Stimulated activated naive CD8-positive, alpha-beta T cell treated with anti-CD3 and anti-CD28 coated beads, Interleukin-15, Interleukin-2, amounts not matched to agents 100 U/mL and 50 U/mL, for 24 hours (primary cell): ENCODE results near the gene IL21.

Experiments used
- ATAC-seq: fragments of 150-1000 bp; cut with Tn5 transposase; one replicate; pipeline ENCODE4 v1.10.0; 2021
- DNase-seq: peaks from one replicate; pipeline ENCODE4 v3.0.0; 2021

IL21 gene

GRCh38 chr4:122633211-122633610 is 12.3 kb upstream of the IL21 start:
- DNase-seq (no peak), ATAC-seq (no peak)

DNA sequence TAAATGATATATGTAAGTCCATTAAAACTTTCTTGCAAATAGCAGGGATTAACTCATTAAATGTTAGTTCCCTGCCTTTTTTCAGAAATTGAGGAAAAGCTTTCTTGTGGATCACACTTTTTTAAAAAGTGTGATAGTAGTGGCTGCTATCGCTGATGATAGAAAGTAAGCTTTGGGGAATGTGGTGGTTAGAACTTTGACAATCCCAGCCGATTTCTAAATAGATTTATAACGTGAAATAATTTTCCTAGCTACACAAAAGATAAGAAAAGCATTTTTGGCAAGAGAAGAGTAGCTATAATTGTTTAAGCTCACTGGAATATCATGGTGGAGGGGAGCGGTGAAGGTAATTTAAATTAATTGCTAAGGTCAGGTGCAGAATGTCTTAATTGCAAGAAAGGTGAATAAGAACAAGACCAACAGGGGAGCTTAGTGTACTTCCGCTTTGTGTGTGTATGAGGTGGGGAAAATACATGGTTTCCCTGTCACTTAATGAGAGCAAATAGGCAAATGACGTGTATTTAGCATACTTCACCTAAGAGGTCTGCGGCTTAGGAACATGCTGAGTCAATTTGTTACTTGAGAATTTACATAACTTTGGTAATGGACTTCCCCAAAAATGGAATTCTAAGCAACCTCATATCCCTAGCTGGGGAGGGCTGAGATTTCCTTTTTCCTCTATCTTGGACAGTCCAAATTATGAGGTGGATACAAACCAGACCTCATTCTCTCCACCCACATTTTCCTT is 11.7 kb upstream of the IL21 start:
- no peak for DNase-seq
- ATAC-seq, result peak; percentile 76

GRCh38 chr4:122625156-122625555 is 4.3 kb upstream of the IL21 start:
- no peak for DNase-seq
- no peak for ATAC-seq

GRCh38 chr4:122624205-122624604 is 3.3 kb upstream of the IL21 start:
- ATAC-seq (no peak), DNase-seq (no peak)

DNA sequence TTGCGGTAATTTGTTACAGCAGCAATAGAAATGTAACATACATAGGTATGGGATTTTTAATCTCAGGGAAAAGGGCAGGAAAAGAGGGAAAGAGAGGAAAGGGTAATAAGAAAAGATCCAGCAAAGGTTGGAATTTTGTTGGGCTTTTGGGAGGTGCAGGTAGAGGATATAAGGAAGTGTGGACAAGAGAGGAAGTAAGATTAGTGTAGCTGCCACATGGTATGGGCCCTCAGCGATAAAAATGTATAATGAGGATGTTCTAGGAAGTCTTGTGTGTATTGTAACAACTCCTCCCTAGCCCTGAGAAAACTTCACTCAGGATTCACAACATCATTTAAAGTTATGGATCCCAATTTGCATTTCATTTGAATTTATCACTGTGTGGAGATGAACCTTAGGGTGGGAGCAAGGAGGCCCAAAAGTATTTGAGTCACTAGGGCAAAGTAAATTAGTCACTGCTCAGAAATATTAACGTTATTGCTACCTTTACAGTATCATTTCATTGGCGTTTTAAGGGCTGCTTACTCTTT is 2.8 kb upstream of the IL21 start:
- no peak for DNase-seq
- ATAC-seq, result no peak

- ATAC-seq (no peak), DNase-seq (no peak)
These were observed 1.5 kb upstream of the IL21 start for GRCh38 chr4:122622400-122622799.

GRCh38 chr4:122619611-122620010 is 1.3 kb downstream of the IL21 start:
- DNase-seq, result no peak
- ATAC-seq, result no peak

GRCh38 chr4:122617597-122618593 is 3.0 kb downstream of the IL21 start:
- ATAC-seq, result no peak
- DNase-seq, result no peak

DNA sequence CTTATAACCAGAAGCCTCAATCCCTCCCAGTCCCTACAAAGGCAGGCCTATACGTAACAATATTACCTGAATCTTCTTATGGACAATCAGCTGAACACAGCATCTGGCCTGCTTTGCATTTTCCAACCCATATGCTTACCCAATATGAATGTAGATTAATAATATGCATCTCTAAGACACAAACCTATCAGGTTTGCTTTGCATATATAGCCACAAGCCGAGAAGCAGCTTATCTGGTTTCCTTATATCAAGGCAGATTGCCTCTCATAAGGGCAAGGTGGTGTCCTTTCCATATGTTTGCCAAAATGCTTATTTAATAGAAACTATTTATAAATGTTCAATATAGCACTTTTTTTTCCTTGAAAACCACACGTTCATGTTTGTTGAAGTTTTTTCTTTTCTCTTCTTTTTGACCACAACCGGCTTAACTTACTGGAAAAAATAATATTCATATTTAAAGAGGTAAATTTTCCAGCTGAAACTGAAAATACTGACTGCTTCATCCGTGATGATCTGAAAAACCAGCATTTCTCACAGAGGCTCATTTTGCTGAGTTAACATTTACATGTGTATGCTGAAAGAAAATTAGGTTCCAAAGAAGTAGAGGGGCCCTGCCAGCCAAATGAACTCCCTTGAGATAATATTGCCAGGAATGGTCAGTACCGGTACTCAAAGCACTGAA is 3.8 kb downstream of the IL21 start:
- no peak for DNase-seq
- ATAC-seq, result peak; percentile 43

GRCh38 chr4:122614621-122615020 is 6.2 kb downstream of the IL21 start:
- ATAC-seq (no peak), DNase-seq (no peak)

DNA sequence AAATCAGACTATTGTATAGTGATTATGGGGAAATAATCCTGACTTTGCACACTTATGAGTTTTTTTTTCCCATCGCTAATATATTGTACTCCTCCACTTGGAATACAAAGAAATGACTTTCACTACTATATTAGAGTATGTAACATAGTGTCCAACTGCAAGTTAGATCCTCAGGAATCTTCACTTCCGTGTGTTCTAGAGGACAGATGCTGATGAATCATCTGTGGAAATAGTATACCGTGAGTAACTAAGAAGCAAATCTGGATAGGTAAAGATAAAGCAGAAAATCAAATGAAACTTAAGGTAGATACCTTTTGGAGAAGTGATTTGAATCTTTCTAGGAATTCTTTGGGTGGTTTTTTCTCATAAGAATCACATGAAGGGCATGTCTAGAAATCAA is 8.3 kb downstream of the IL21 start:
- no peak for DNase-seq
- no peak for ATAC-seq

GRCh38 chr4:122606364-122607043 is 14.4 kb downstream of the IL21 start:
- ATAC-seq (no peak), DNase-seq (no peak)

DNA sequence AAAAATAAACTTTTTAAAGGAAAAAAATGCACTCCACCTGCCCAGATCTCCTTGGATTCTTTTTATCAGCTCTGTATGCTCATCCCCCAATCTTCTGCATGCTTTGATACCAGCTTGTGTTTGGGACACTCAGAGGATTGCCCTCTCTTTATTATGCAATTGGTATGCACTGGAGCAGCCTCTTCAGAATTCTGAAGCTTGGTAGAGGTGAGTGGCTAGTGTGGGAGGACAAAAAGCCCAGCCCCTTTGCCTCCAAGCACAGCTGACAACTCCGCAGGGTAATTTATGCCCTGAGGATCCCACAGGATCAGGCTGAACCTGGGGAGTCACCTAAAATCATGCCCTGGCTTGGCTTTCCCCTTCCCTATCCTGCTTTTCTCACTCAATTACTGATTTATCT is 16.7 kb downstream of the IL21 start:
- ATAC-seq (no peak), DNase-seq (no peak)

GRCh38 chr4:122603156-122603574 is 17.7 kb downstream of the IL21 start:
- no peak for ATAC-seq
- DNase-seq, result no peak

- ATAC-seq (peak; percentile 72), DNase-seq (no peak)
These were observed 18.4 kb downstream of the IL21 start for GRCh38 chr4:122602277-122603142.

- no peak for DNase-seq
These were observed 29.7 kb downstream of the IL21 start for GRCh38 chr4:122591196-122591595.

GRCh38 chr4:122588453-122589238 is 32.2 kb downstream of the IL21 start:
- ATAC-seq (no peak), DNase-seq (no peak)

More at GRCh38 chr4:122591196-122591595, 29.7 kb downstream of the IL21 start:
- no peak for ATAC-seq

DNA sequence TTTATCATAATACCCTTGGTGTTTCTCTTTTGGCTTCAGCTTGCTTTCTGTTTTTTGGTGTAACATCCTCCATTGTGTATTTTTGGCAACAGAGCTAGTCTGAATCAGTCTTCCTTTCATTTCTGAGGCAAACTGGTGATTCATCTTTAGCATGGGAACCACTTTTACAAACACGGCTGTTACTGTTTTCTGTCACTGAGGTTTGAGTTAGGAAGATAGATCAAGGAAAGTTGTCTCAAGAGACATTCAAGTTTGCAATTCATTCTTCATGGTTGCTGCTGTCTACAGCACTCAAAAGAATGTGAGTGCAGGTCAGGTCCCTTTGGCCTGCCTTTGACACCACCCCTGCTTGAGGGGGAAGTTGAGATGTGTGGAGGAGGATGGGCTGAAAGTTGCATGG is 36.3 kb downstream of the IL21 start:
- DNase-seq (no peak), ATAC-seq (peak; percentile 90)

- ATAC-seq, result no peak
- DNase-seq, result no peak
These were observed 37.0 kb downstream of the IL21 start for GRCh38 chr4:122583906-122584305.
